Fibroblast of skin of right quadriceps (primary cell): ENCODE data around the gene VSIR.

ENCODE experiments used
- DNase-seq: peaks from one replicate; pipeline ENCODE4 v3.0.0-alpha.2; 2013

VSIR gene

DNA sequence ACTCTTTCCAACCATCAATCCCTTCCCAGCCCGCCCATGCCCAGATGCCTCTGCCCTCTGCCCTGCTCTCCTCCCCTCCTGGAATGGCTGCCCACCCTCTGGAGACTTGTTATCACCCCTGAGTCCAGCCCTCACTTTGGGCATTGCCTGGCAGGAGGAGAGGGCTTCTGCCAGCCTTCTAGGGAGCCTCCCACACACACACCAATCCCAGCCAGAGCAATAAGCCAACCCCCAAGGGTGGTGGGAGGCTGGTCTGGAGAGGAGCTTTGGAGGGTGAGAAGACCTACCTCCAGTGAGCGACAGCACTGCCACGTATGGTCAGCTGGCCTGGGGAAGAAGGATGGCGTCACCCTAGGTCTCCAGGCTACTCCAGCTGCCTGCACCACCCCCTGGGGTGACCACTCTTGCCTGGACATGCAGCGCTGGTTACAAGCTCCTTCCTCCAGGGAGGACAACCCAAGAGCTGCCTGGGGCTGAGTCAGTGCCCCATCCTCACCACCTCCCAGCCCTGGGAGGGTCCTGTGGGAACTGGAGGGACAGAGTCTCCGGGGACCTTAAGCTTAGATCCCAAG lies 62.2 kb downstream of the VSIR start:
- no peak for DNase-seq

- no peak for DNase-seq
Observed at GRCh38 chr10:71710519-71710918, 62.8 kb downstream of the VSIR start.

DNA sequence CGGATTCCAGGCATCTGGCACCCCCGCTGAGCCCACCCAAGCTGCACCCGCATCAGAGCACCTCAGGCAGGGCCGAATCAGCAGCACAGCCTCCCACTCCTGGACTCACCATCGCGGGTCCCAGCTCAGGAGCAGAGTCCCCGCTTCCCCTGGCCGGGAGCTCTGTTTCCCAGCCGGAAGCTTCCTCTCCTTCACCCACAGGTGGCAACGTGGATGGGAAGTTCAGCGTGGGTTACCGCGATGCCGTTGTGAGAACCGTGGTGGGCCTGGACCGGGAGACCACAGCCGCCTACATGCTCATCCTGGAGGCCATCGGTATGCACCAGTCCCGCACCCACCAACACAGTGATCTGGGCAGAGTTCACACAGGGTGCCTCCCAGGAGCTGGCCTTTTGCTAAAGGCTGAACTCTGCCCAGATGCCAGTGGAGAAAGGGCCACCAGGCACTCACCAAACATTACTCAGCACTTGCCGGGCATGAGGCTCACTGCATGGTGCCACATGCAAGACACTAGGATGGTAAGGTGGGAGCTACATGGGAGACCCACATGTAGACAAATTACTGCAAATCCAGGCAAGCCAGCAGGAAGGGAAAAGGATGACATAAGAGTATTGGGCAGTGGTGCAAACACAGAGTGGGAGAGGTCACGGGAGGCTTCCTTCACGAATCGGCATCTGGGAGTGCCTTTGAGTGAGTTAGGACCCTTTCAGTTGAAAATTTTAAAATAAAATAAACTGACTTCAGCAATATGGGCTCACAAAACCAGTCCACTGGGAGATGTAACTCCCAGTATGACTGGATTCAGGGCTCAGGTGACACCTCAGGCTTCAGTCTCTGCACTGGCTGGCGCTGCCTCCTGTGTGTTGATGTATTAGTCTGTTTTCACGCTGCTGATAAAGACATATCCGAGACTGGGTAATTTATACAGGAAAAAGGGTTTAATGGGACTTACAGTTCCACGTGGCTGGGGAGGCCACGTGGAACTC lies 64.1 kb downstream of the VSIR start:
- no peak for DNase-seq

DNA sequence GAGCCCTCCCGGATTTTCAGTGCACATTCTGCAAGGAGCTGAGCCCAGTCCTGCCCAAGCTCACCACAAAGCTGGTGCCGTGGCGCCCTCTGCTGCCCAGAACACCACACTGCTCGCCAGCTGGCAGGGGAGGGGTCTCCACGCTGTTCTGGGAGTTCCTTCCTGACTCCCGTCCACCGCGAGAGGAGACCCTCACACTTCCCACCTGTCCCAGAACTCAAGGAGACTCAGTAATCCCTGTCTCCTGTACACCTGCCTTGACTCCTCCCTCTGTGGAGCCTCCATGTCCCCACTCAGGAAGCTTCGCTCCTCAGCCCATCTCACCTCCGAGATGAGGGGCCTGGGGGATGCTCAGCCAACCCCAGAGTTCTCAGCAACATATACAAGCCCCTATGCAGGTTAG lies 65.0 kb downstream of the VSIR start:
- DNase-seq, result no peak

GRCh38 chr10:71707240-71707789 lies 66.0 kb downstream of the VSIR start:
- DNase-seq, result no peak

GRCh38 chr10:71706216-71707121 lies 66.9 kb downstream of the VSIR start:
- DNase-seq, result no peak

DNA sequence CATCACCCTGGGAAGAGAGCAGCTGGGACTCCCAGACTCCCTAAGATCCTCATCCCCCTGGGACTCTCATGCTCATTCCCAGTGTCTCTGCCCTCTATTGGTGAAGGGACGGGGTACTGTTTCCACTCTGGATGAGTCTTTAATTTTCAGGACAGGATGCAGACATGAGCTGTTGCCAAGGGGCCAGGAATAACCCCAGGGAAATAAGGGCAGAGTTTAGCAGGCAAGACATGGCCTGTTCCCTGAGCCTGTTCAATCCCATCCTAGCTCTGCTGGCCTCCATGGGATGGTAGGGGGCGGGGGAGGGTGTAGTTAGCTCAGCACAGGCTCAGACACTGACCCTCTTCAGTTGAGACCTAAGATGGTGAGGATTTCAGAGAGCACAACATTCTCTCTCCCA lies 67.7 kb downstream of the VSIR start:
- no peak for DNase-seq

DNA sequence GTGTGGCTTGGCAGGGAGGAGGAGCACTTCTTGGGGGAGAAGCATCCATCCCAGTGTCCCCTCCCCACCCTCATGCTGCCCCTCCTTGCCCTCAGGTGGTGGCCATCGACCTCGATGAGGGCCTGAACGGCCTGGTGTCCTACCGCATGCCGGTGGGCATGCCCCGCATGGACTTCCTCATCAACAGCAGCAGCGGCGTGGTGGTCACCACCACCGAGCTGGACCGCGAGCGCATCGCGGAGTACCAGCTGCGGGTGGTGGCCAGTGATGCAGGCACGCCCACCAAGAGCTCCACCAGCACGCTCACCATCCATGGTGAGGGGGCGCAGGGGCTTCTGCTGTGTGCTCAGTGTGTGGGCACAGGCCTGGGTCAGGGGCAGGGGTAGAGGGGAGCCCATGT lies 68.5 kb downstream of the VSIR start:
- no peak for DNase-seq

DNA sequence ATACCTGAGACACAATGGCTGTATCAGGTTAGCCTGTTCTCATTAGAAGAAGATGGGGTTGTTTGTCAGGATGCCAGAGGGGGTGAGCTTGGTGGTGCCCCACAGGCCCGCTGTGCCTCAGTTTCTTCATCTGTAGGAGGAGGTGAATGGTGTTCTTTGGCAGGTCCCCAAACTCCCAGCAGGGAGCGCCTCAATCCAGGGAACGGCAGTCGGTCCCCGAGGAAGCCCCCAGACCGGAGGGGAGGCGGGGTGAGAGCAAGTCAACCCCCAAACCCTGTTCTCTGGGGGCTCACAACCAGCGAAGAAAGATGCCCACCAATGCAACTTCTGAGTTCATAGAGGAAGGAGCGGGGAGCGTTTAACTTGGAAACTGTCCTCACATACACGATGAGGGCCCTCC lies 69.7 kb downstream of the VSIR start:
- DNase-seq, result no peak

- no peak for DNase-seq
Observed at GRCh38 chr10:71701496-71702132, 71.7 kb downstream of the VSIR start.

DNA sequence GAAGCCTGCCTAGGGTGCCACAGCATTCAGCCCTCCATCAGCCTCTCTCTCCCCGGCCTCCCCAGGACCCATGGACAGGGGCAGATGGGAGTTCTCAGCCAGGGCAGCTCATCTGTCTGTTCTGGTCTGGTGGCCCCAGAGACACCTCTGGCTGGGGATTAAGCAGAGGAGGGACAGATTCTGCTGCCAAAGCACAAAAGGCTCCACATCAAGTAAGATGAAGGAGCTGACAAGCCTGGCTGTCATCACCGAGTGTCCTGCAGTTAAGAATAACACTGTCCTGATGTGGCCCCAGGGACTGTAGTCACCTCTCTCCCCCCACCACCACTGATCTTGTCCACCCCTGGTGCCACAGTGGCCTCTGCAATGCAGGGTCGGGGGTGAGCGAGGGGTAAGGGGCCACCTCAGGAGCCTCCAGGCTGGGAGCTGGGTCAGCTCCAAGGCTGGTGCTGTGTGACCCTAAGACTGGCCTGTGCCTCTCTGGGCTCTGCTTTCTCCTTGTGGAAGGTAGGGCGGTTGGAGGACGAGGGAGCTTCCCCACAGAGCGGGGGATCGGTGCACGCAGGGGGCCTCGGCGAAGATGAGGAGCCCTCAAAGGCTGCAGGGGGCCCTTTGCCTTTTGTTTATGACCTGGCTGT lies 72.5 kb downstream of the VSIR start:
- no peak for DNase-seq

DNA sequence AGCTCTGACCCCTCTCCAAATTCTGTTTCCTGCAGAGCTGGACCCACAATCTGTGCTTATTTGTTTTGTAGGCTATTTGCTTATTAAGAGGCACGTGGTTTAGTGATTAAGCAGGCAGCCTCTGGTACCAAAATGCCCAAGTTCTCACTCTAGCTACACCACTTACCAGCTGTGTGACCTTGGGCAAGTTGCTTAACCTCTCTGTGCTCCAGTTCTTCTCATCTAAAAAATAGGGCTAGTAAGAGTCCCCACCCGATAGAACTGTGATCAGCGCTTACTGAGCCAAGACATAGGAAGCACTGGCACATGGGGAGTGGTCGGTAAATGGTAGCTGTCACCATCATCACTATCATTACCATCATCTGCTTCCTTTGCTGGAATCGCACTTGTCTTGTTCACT lies 74.6 kb downstream of the VSIR start:
- no peak for DNase-seq

GRCh38 chr10:71697938-71698709 lies 75.2 kb downstream of the VSIR start:
- DNase-seq, result no peak
